ENCODE measurements around the gene GALNT18.

GALNT18 gene

GRCh38 chr11:11565636-11566035 is 56.2 kb downstream of the GALNT18 start:
- DNase-seq (ENCODE audit: low spot score) = no peak

GRCh38 chr11:11563200-11563975 is 58.4 kb downstream of the GALNT18 start:
- DNase-seq (ENCODE audit: low spot score) = no peak

GRCh38 chr11:11561991-11562390 is 59.8 kb downstream of the GALNT18 start:
- no peak for DNase-seq (ENCODE audit: low spot score)

GRCh38 chr11:11558826-11559225 is 63.0 kb downstream of the GALNT18 start:
- no peak for DNase-seq (ENCODE audit: low spot score)

- no peak for DNase-seq (ENCODE audit: low spot score)
Observed at GRCh38 chr11:11558396-11558795, 63.4 kb downstream of the GALNT18 start.

- no peak for DNase-seq (ENCODE audit: low spot score)
Observed at GRCh38 chr11:11555208-11555607, 66.6 kb downstream of the GALNT18 start.

- no peak for DNase-seq (ENCODE audit: low spot score)
Observed at GRCh38 chr11:11553573-11553972, 68.2 kb downstream of the GALNT18 start.

GRCh38 chr11:11552529-11553087 is 69.2 kb downstream of the GALNT18 start:
- DNase-seq (ENCODE audit: low spot score) = no peak

GRCh38 chr11:11550534-11550933 is 71.3 kb downstream of the GALNT18 start:
- DNase-seq (ENCODE audit: low spot score) = no peak

GRCh38 chr11:11545285-11546275 is 76.2 kb downstream of the GALNT18 start:
- no peak for DNase-seq (ENCODE audit: low spot score)

GRCh38 chr11:11543656-11544055 is 78.1 kb downstream of the GALNT18 start:
- DNase-seq (ENCODE audit: low spot score) = no peak

GRCh38 chr11:11540157-11540556 is 81.6 kb downstream of the GALNT18 start:
- no peak for DNase-seq (ENCODE audit: low spot score)

GRCh38 chr11:11538277-11538960 is 83.4 kb downstream of the GALNT18 start:
- DNase-seq (ENCODE audit: low spot score) = no peak

GRCh38 chr11:11537871-11538270 is 83.9 kb downstream of the GALNT18 start:
- DNase-seq (ENCODE audit: low spot score) = no peak

- DNase-seq (ENCODE audit: low spot score) = no peak
Observed at GRCh38 chr11:11537372-11537771, 84.4 kb downstream of the GALNT18 start.

GRCh38 chr11:11536650-11537049 is 85.2 kb downstream of the GALNT18 start:
- DNase-seq (ENCODE audit: low spot score) = no peak

- DNase-seq (ENCODE audit: low spot score) = no peak
Observed at GRCh38 chr11:11535611-11536010, 86.2 kb downstream of the GALNT18 start.

GRCh38 chr11:11534981-11535380 is 86.8 kb downstream of the GALNT18 start:
- DNase-seq (ENCODE audit: low spot score) = no peak

GRCh38 chr11:11533751-11534150 is 88.1 kb downstream of the GALNT18 start:
- DNase-seq (ENCODE audit: low spot score) = no peak

- DNase-seq (ENCODE audit: low spot score) = no peak
Observed at GRCh38 chr11:11533057-11533456, 88.7 kb downstream of the GALNT18 start.

GRCh38 chr11:11532574-11532973 is 89.2 kb downstream of the GALNT18 start:
- no peak for DNase-seq (ENCODE audit: low spot score)
